Measurements from ENCODE around the gene FCN1.
A peak's percentile ranks its signal among the peaks of the same experiment; 100 is the strongest.

FCN1 gene

GRCh38 chr9:134918646-134919045, 934 bp upstream of the FCN1 start:
- no peaks in the 10 kb centered on the region for H3K27me3 ChIP-seq (ENCODE audit: control insufficient read depth in 3 of 3, insufficient read depth in 3 of 3, low read depth in 1 of 3, low read length in 3 of 3)

GRCh38 chr9:134916161-134916665, 1.5 kb downstream of the FCN1 start:
- Histone ChIP-seq H2AFZ (ENCODE audit: low read length) (no peak overlapping the region), H3K79me1 (ENCODE audit: low read depth, low read length) (no peaks in the 10 kb centered on the region), H3K14ac (ENCODE audit: low read length) (no peak overlapping the region), H2BK120ac (ENCODE audit: low read depth, low read length) (no peak overlapping the region), H2BK12ac (ENCODE audit: low read length) (no peak overlapping the region), H3K23ac (ENCODE audit: low read depth, low read length, poor library complexity) (no peak overlapping the region), H2BK15ac (ENCODE audit: low read length) (no peak overlapping the region), H2AK5ac (ENCODE audit: low read depth, low read length) (no peak overlapping the region), H3K36me3 (replicated peaks in 1 of 2; ENCODE audit: control insufficient read depth in 2 of 2, insufficient read depth in 2 of 2, low read length in 2 of 2) (no peaks in the 10 kb centered on the region), H3K18ac (ENCODE audit: low read length) (no peak overlapping the region), H2BK5ac (ENCODE audit: low read length) (no peak overlapping the region), H4K8ac (ENCODE audit: low read depth, low read length) (no peak overlapping the region), H3K27ac (replicated peaks; ENCODE audit: low read length) (no peak overlapping the region), H3K4ac (ENCODE audit: low read length) (no peak overlapping the region), H3K4me1 (ENCODE audit: control insufficient read depth in 2 of 2, insufficient read depth in 1 of 2, low read depth in 1 of 2, low read length in 2 of 2) (no peaks in the 10 kb centered on the region), H3K4me3 (ENCODE audit: low read length in 2 of 2) (no peak overlapping the region), H4K91ac (ENCODE audit: low read depth, low read length, poor library complexity) (no peak overlapping the region), H3K9ac (ENCODE audit: low read depth, low read length, poor library complexity) (no peak overlapping the region), H3K9me3 (replicated peaks in 1 of 2; ENCODE audit: control insufficient read depth in 2 of 2, insufficient read depth in 1 of 2, low read depth in 1 of 2, low read length in 2 of 2) (peaks cover 0 to 5% of the 10 kb centered on the region in 2 donors), H3K27me3 (ENCODE audit: control insufficient read depth in 3 of 3, insufficient read depth in 3 of 3, low read depth in 1 of 3, low read length in 3 of 3) (no peaks in the 10 kb centered on the region), H3K4me2 (ENCODE audit: insufficient read depth, low read length, poor library complexity, severe bottlenecking) (no peak overlapping the region)
- no peak for DNase-seq (ENCODE audit: low spot score)
- WGBS, 2 donors (ENCODE audit: extremely low coverage in 2 of 2, insufficient read length in 2 of 2, insufficient replicate concordance in 1 of 2), result no CpG with 5 or more reads among the region's 8 CpGs

More at GRCh38 chr9:134918646-134919045, 934 bp upstream of the FCN1 start:
- H3K27ac ChIP-seq (replicated peaks; ENCODE audit: low read length), result no peak overlapping the region
- H2BK120ac ChIP-seq (ENCODE audit: low read depth, low read length), result no peak overlapping the region
- H4K91ac ChIP-seq (ENCODE audit: low read depth, low read length, poor library complexity), result no peak overlapping the region
- H3K4ac ChIP-seq (ENCODE audit: low read length), result no peak overlapping the region
- no peak overlapping the region for H3K9ac ChIP-seq (ENCODE audit: low read depth, low read length, poor library complexity)
- H4K8ac ChIP-seq (ENCODE audit: low read depth, low read length), result no peak overlapping the region
- no peak overlapping the region for H3K23ac ChIP-seq (ENCODE audit: low read depth, low read length, poor library complexity)
- no CpG with 5 or more reads among the region's 10 CpGs for WGBS, 2 donors (ENCODE audit: extremely low coverage in 2 of 2, insufficient read length in 2 of 2, insufficient replicate concordance in 1 of 2)
- H2BK12ac ChIP-seq (ENCODE audit: low read length), result no peak overlapping the region
- H3K14ac ChIP-seq (ENCODE audit: low read length), result no peak overlapping the region
- no peaks in the 10 kb centered on the region for H3K4me1 ChIP-seq (ENCODE audit: control insufficient read depth in 2 of 2, insufficient read depth in 1 of 2, low read depth in 1 of 2, low read length in 2 of 2)
- H2AK5ac ChIP-seq (ENCODE audit: low read depth, low read length), result no peak overlapping the region
- H3K4me2 ChIP-seq (ENCODE audit: insufficient read depth, low read length, poor library complexity, severe bottlenecking), result no peak overlapping the region
- H3K9me3 ChIP-seq (replicated peaks in 1 of 2; ENCODE audit: control insufficient read depth in 2 of 2, insufficient read depth in 1 of 2, low read depth in 1 of 2, low read length in 2 of 2), result peaks cover 0 to 5% of the 10 kb centered on the region in 2 donors
- H2BK15ac ChIP-seq (ENCODE audit: low read length), result no peak overlapping the region
- H3K4me3 ChIP-seq (ENCODE audit: low read length in 2 of 2), result no peak overlapping the region
- H3K79me1 ChIP-seq (ENCODE audit: low read depth, low read length), result no peaks in the 10 kb centered on the region
- H3K18ac ChIP-seq (ENCODE audit: low read length), result peak overlapping the region; percentile 18
- H3K36me3 ChIP-seq (replicated peaks in 1 of 2; ENCODE audit: control insufficient read depth in 2 of 2, insufficient read depth in 2 of 2, low read length in 2 of 2), result no peaks in the 10 kb centered on the region
- no peak overlapping the region for H2AFZ ChIP-seq (ENCODE audit: low read length)
- no peak for DNase-seq (ENCODE audit: low spot score)
- no peak overlapping the region for H2BK5ac ChIP-seq (ENCODE audit: low read length)

DNA sequence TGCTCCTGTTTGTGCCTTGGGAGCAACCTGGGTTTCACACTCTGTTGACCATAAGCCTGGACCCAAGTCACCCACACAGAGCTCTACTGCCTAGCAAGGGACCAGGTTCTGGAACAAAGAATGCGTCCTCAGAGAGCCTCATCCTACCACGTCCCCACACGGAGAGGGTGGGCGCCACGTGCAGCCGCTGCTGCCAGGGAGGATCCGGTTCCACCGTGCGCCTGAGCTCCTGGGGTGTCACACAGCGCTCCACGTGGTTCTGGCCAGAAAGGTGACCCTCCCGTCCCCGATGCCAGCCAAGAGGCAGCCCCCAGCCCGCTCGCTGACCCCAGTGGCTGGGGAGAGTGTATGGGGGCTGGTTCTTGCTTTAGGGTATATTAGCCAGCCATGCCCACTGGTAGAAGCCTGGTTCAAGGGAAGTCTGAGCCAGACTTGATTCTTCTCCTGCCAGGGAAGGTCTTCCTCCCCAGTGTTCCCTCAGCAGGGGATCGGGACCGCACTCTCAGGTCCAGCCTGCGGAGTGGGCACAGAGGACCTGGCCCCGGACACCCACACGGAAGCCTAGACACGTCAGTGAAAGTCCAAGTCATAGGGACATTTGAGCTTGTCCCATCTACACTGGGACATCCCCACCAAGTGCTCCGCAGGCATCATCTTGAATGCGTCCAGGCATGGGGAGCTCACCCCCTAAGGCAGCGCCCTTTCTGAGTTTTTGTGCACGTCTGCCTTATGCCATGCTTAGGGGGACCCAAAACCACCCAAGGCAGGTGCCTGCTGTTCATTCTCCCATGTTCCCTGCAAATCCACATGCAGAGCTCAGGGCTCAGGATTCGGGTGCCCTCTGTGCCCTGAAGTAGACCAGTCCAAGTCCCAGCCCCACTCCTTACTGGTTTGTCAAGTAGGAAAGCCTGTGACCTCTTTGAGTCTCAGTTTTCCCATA, 2.4 kb downstream of the FCN1 start:
- peaks cover 0 to 3% of the 10 kb centered on the region in 2 donors for H3K9me3 ChIP-seq (replicated peaks in 1 of 2; ENCODE audit: control insufficient read depth in 2 of 2, insufficient read depth in 1 of 2, low read depth in 1 of 2, low read length in 2 of 2)
- no peaks in the 10 kb centered on the region for H3K27me3 ChIP-seq (ENCODE audit: control insufficient read depth in 3 of 3, insufficient read depth in 3 of 3, low read depth in 1 of 3, low read length in 3 of 3)
- no peak overlapping the region for H2BK120ac ChIP-seq (ENCODE audit: low read depth, low read length)
- no peaks in the 10 kb centered on the region for H3K36me3 ChIP-seq (replicated peaks in 1 of 2; ENCODE audit: control insufficient read depth in 2 of 2, insufficient read depth in 2 of 2, low read length in 2 of 2)
- H3K4me2 ChIP-seq (ENCODE audit: insufficient read depth, low read length, poor library complexity, severe bottlenecking), result no peak overlapping the region
- no peak overlapping the region for H3K4me3 ChIP-seq (ENCODE audit: low read length in 2 of 2)
- H4K8ac ChIP-seq (ENCODE audit: low read depth, low read length), result no peak overlapping the region
- peak overlapping the region; percentile 45 for H3K4ac ChIP-seq (ENCODE audit: low read length)
- DNase-seq (ENCODE audit: low spot score), result no peak
- no peak overlapping the region for H3K27ac ChIP-seq (replicated peaks; ENCODE audit: low read length)
- H2BK5ac ChIP-seq (ENCODE audit: low read length), result peak overlapping the region; percentile 78
- H2AFZ ChIP-seq (ENCODE audit: low read length), result no peak overlapping the region
- H2BK15ac ChIP-seq (ENCODE audit: low read length), result peak overlapping the region; percentile 72
- H3K14ac ChIP-seq (ENCODE audit: low read length), result peak overlapping the region; percentile 31
- no CpG with 5 or more reads among the region's 26 CpGs for WGBS, 2 donors (ENCODE audit: extremely low coverage in 2 of 2, insufficient read length in 2 of 2, insufficient replicate concordance in 1 of 2)
- H4K91ac ChIP-seq (ENCODE audit: low read depth, low read length, poor library complexity), result no peak overlapping the region
- peak overlapping the region; percentile 82 for H2AK5ac ChIP-seq (ENCODE audit: low read depth, low read length)
- peak overlapping the region; percentile 60 for H2BK12ac ChIP-seq (ENCODE audit: low read length)
- H3K4me1 ChIP-seq (ENCODE audit: control insufficient read depth in 2 of 2, insufficient read depth in 1 of 2, low read depth in 1 of 2, low read length in 2 of 2), result no peaks in the 10 kb centered on the region
- H3K23ac ChIP-seq (ENCODE audit: low read depth, low read length, poor library complexity), result no peak overlapping the region
- no peaks in the 10 kb centered on the region for H3K79me1 ChIP-seq (ENCODE audit: low read depth, low read length)
- H3K18ac ChIP-seq (ENCODE audit: low read length), result peak overlapping the region; percentile 53
- H3K9ac ChIP-seq (ENCODE audit: low read depth, low read length, poor library complexity), result peak overlapping the region; percentile 39

DNA sequence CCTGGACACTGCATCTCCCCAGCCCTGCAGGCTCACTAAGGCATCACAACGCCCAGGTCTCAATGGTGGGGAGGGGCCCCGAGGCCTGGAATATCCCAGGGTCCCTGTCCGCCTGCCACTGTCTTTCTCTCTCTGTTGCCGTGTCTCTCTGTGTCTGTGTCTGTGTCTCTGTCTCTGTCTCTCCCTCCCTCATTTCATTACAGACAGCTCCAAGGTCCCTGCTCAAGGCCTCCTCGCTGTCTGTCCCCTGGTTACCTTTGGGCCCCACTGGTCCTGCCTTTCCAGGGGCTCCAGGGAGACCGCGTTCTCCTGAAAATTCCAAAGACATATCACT, 3.2 kb downstream of the FCN1 start:
- H3K23ac ChIP-seq (ENCODE audit: low read depth, low read length, poor library complexity), result no peak overlapping the region
- no peaks in the 10 kb centered on the region for H3K36me3 ChIP-seq (replicated peaks in 1 of 2; ENCODE audit: control insufficient read depth in 2 of 2, insufficient read depth in 2 of 2, low read length in 2 of 2)
- H3K9ac ChIP-seq (ENCODE audit: low read depth, low read length, poor library complexity), result no peak overlapping the region
- no peak overlapping the region for H2BK12ac ChIP-seq (ENCODE audit: low read length)
- no CpG with 5 or more reads among the region's 7 CpGs for WGBS, 2 donors (ENCODE audit: extremely low coverage in 2 of 2, insufficient read length in 2 of 2, insufficient replicate concordance in 1 of 2)
- H4K8ac ChIP-seq (ENCODE audit: low read depth, low read length), result no peak overlapping the region
- H3K27ac ChIP-seq (replicated peaks; ENCODE audit: low read length), result no peak overlapping the region
- no peaks in the 10 kb centered on the region for H3K27me3 ChIP-seq (ENCODE audit: control insufficient read depth in 3 of 3, insufficient read depth in 3 of 3, low read depth in 1 of 3, low read length in 3 of 3)
- H4K91ac ChIP-seq (ENCODE audit: low read depth, low read length, poor library complexity), result no peak overlapping the region
- H2BK15ac ChIP-seq (ENCODE audit: low read length), result no peak overlapping the region
- peak overlapping the region; percentile 16 for H3K18ac ChIP-seq (ENCODE audit: low read length)
- no peak overlapping the region for H3K4me3 ChIP-seq (ENCODE audit: low read length in 2 of 2)
- no peak overlapping the region for H2AK5ac ChIP-seq (ENCODE audit: low read depth, low read length)
- no peak overlapping the region for H2BK120ac ChIP-seq (ENCODE audit: low read depth, low read length)
- peak overlapping the region; percentile 78 for H2BK5ac ChIP-seq (ENCODE audit: low read length)
- no peak overlapping the region for H2AFZ ChIP-seq (ENCODE audit: low read length)
- peaks cover 0 to 3% of the 10 kb centered on the region in 2 donors for H3K9me3 ChIP-seq (replicated peaks in 1 of 2; ENCODE audit: control insufficient read depth in 2 of 2, insufficient read depth in 1 of 2, low read depth in 1 of 2, low read length in 2 of 2)
- H3K4me1 ChIP-seq (ENCODE audit: control insufficient read depth in 2 of 2, insufficient read depth in 1 of 2, low read depth in 1 of 2, low read length in 2 of 2), result no peaks in the 10 kb centered on the region
- DNase-seq (ENCODE audit: low spot score), result no peak
- H3K79me1 ChIP-seq (ENCODE audit: low read depth, low read length), result no peaks in the 10 kb centered on the region
- H3K4ac ChIP-seq (ENCODE audit: low read length), result no peak overlapping the region
- H3K14ac ChIP-seq (ENCODE audit: low read length), result no peak overlapping the region
- H3K4me2 ChIP-seq (ENCODE audit: insufficient read depth, low read length, poor library complexity, severe bottlenecking), result no peak overlapping the region

All from neuronal stem cell (in vitro differentiated cells).